Colonic mucosa (tissue), 4 donors: ENCODE data around the gene GAS6. TPM values are rescaled to one million over a fixed set of nuclear protein-coding genes. Genes with fewer than 3 reads are reported as not detected.

Experiments used
- DNase-seq: peaks from one replicate; pipeline ENCODE4 v3.0.0-alpha.2; 2020
- H3K27ac ChIP-seq: fragments of 200-600 bp; one replicate; pipeline ENCODE4 v1.8.0; 2021
- H3K27me3 ChIP-seq: fragments of 200-600 bp; one replicate; pipeline ENCODE4 v1.8.0; 2021
- H3K36me3 ChIP-seq: fragments of 200-600 bp; one replicate; pipeline ENCODE4 v1.8.0; 2021
- H3K4me1 ChIP-seq: fragments of 200-600 bp; one replicate; pipeline ENCODE4 v1.8.0; 2021; ENCODE audit warnings: mild to moderate bottlenecking
- H3K4me3 ChIP-seq: fragments of 200-600 bp; one replicate; pipeline ENCODE4 v1.8.0; 2021
- H3K9ac ChIP-seq, 2 donors: one replicate each; pipeline ENCODE4 v1.7.0; 2013; ENCODE audit warnings: control low read depth in 2 of 2, low read depth in 2 of 2, low read length in 2 of 2
- H3K9me3 ChIP-seq: fragments of 200-600 bp; one replicate; pipeline ENCODE4 v1.8.0; 2021
- intact Hi-C: fragments of 100-400 bp; cut with DNase I; formaldehyde crosslinking; loops from one replicate; pipeline ENCODE4 v1.14.1; 2022
- total RNA-seq, 2 donors: library from RNA; stranded (reverse); fragmentation: NEBNext Ultra II Directional in 1 of 2; extraction: Animal tissue kit (Norgen Biotek cat#: 25700) in 1 of 2; gene quantifications; one replicate each; pipeline ENCODE4 v1.2.1, GENCODE V29; 2021
- TF ChIP-seq, protein P1 (sequence below): fragments of 200-600 bp; IDR thresholded peaks from one replicate; pipeline ENCODE4 v1.8.0; 2022; ENCODE audit warnings: antibody characterized with exemption, mild to moderate bottlenecking
- donor health status: healthy.
- donor health status: DM: no; HTN: no; CAD: no.
- donor health status: DM: no; HTN: no; CAD: no.

GAS6 gene
- total RNA-seq, 2 donors from 2014 or later, result 118 to 121 TPM

DNA sequence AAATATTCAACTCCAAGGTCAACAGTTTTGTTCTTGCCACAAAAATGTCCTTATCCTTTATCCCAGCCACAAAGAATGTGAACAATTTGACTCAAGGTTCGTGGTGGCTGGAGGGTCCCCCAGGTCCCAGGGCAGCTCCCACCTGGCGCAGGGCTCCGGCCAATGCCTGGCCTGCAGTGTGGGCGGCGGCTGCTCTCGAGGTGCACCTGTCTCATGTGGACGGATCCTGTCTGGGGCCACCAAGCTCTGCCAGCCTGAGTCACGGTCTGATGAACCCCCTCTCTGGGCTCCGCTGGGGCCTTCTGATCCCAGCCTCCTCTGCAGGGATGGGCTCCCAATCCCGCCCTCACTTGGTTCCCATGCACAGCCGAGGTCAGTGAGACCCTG, 49.4 kb downstream of the GAS6 start:
- H3K9me3 ChIP-seq, result no peaks in the 10 kb centered on the region
- H3K9ac ChIP-seq, result no peak overlapping the region
- H3K4me1 ChIP-seq, result no peaks in the 10 kb centered on the region
- DNase-seq, result no peak
- H3K27me3 ChIP-seq, result no peaks in the 10 kb centered on the region
- no peak overlapping the region for H3K4me3 ChIP-seq
- H3K36me3 ChIP-seq, result no peaks in the 10 kb centered on the region
- no peak overlapping the region for H3K27ac ChIP-seq
- TF ChIP-seq, protein P1, sequence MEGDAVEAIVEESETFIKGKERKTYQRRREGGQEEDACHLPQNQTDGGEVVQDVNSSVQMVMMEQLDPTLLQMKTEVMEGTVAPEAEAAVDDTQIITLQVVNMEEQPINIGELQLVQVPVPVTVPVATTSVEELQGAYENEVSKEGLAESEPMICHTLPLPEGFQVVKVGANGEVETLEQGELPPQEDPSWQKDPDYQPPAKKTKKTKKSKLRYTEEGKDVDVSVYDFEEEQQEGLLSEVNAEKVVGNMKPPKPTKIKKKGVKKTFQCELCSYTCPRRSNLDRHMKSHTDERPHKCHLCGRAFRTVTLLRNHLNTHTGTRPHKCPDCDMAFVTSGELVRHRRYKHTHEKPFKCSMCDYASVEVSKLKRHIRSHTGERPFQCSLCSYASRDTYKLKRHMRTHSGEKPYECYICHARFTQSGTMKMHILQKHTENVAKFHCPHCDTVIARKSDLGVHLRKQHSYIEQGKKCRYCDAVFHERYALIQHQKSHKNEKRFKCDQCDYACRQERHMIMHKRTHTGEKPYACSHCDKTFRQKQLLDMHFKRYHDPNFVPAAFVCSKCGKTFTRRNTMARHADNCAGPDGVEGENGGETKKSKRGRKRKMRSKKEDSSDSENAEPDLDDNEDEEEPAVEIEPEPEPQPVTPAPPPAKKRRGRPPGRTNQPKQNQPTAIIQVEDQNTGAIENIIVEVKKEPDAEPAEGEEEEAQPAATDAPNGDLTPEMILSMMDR, result no peak
- intact Hi-C loops, result no loop called here

- TF ChIP-seq, protein P1, result no peak
- no peaks in the 10 kb centered on the region for H3K4me1 ChIP-seq
- H3K27me3 ChIP-seq, result no peaks in the 10 kb centered on the region
- no peak overlapping the region for H3K9ac ChIP-seq
- DNase-seq, result no peak
- no peaks in the 10 kb centered on the region for H3K9me3 ChIP-seq
- H3K4me3 ChIP-seq, result no peak overlapping the region
- H3K27ac ChIP-seq, result no peak overlapping the region
- no peaks in the 10 kb centered on the region for H3K36me3 ChIP-seq
- intact Hi-C loops, result no loop called here
These were observed 50.0 kb downstream of the GAS6 start for GRCh38 chr13:113813749-113814434.

DNA sequence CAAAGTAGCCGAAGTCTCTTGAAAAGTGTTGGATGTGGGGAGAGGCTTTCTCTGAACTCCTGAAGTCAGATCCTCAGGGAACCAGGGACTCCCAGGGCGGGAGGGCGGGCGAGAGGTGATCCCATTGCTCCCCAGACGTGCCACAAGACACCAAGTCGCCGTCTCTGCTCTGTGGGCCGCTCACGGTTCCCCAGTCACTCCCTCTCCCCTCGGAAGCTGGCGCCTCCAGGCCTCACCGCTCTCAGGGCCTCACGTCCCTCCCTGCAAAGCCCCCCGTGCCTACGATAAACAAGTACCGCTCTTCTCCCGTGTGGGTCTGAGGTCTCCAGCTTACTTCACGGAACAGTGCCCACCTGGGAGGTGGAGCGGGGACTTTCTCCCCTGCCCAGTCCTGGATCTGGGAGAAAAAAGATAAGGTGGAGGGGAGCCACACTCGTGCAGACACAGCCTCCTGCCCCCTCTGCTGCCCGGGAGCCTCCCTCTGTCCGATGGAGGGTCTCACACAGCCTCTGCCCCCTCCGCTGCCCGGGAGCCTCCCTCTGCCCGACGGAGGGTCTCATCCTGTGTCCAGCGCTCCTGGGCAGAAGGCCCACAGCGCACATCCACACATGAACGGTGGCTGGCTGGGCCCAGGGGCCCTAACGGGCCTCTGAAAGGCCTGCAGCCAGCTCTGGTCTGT, 50.7 kb downstream of the GAS6 start:
- DNase-seq, result no peak

DNA sequence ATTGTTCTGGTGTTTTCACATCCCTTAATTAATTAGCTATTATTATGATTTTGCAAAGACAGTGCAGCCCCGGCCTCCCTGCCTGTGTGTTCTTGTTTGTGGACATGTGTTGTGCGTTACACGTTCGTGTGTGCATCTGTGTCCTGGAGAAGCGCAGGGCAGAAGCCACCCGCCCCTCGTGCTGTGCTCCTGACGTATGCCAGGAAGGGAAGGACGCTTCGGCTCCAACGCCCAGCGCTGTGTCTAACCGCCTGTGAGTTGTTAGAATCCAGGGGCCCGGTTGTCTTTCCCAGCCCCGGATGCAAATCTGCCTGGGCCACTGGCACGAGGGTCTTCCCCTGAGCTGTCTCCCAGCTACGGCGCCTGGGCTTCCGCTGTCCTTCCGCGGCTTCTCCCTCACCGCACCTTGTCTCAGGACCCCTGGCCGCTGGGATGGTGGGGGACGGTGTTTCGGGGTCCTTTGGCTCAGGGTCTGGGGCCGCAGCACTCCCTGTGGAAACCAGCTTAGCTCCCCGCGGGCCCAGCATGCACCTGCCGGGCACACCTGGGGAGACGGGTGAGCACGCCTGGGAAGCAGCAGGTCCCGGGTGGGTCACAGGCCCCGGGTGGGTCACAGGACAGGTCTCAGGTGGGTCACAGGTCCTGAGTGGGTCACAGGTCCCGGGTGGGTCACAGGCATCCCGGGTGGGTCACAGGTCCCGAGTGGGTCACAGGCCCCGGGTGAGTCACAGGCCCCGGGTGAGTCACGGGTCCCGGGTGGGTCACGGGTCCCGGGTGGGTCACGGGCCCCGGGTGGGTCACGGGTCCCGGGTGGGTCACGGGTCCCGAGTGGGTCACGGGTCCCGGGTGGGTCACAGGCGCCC, 51.5 kb downstream of the GAS6 start:
- intact Hi-C loops, result no loop called here
- Histone ChIP-seq H3K27me3 (no peaks in the 10 kb centered on the region), H3K36me3 (no peaks in the 10 kb centered on the region)

More for the DNA sequence above, 50.7 kb downstream of the GAS6 start:
- Histone ChIP-seq H3K27ac (no peak overlapping the region), H3K9me3 (no peaks in the 10 kb centered on the region), H3K27me3 (no peaks in the 10 kb centered on the region), H3K9ac (no peak overlapping the region), H3K36me3 (no peaks in the 10 kb centered on the region), H3K4me1 (no peaks in the 10 kb centered on the region), H3K4me3 (no peak overlapping the region)
- intact Hi-C loops, result no loop called here
- TF ChIP-seq, protein P1, result no peak

More for the DNA sequence above, 51.5 kb downstream of the GAS6 start:
- no peak for DNase-seq
- TF ChIP-seq, protein P1, result no peak
- H3K9me3 ChIP-seq, result no peaks in the 10 kb centered on the region
- no peaks in the 10 kb centered on the region for H3K4me1 ChIP-seq
- H3K27ac ChIP-seq, result no peak overlapping the region
- no peak overlapping the region for H3K4me3 ChIP-seq
- no peak overlapping the region for H3K9ac ChIP-seq
